Adrenal gland (tissue), 12 donors: ENCODE measurements around the gene B4GALT6. TPM values are rescaled to one million over a fixed set of nuclear protein-coding genes. Genes with fewer than 3 reads are reported as not detected.
A peak's percentile ranks its signal among the peaks of the same experiment; 100 is the strongest.

Experiments used
- DNase-seq, 7 donors: peaks; one replicate each; pipeline ENCODE4 v3.0.0-alpha.2; 2019 to 2020
- H3K27ac ChIP-seq, 5 donors: fragments of 200-600 bp; sonication (generic) in 4 of 5; 1 replicate in 3 of 5; 2 replicates in 2 of 5; pipeline versions ENCODE4 v1.5.1 to v1.8.0; 2016 to 2020; ENCODE audit warnings: mild to moderate bottlenecking in 1 of 5
- H3K27me3 ChIP-seq: fragments of 200-600 bp; 2 replicates; pipeline ENCODE4 v1.8.0; 2021
- H3K36me3 ChIP-seq, 2 donors: fragments of 200-600 bp; replicated peaks in 1 of 2; 1 replicate in 1 of 2; 2 replicates in 1 of 2; pipeline versions ENCODE4 v1.5.1 to v1.8.0; 2018 to 2022
- H3K4me1 ChIP-seq, 2 donors: fragments of 200-600 bp; replicated peaks in 1 of 2; 1 replicate in 1 of 2; 2 replicates in 1 of 2; pipeline versions ENCODE4 v1.5.1 to v1.8.0; 2018 to 2021
- H3K4me3 ChIP-seq, 4 donors: fragments of 200-600 bp; sonication (generic) in 3 of 4; one replicate each; pipeline ENCODE4 v1.5.1; 2016 to 2018
- H3K9me3 ChIP-seq, 3 donors: fragments of 200-600 bp; sonication (generic) in 1 of 3; replicated peaks in 1 of 3; 1 replicate in 2 of 3; 2 replicates in 1 of 3; pipeline versions ENCODE4 v1.5.1 to v1.8.0; 2016 to 2021
- POLR2A ChIP-seq, 2 donors: fragments of 450-650 bp; IDR thresholded peaks; one replicate each; pipeline ENCODE4 v1.6.1; 2017; ENCODE audit warnings: antibody characterized with exemption in 2 of 2, mild to moderate bottlenecking in 2 of 2, moderate library complexity in 1 of 2
- WGBS, 4 donors: extraction: QIAGEN DNeasy Blood & Tissue Kit in 2 of 4; methylation state at CpG; one replicate each; pipeline versions ENCODE4 v1.1.5 to v1.1.7; 2013 to 2017; 5-methylcytosine and 5-hydroxymethylcytosine counted together
- intact Hi-C, 2 donors: fragments of 100-400 bp; cut with DNase I; formaldehyde crosslinking; loops; one replicate each; pipeline versions ENCODE4 v1.14.1 to v1.15.0; 2022 to 2023
- polyA plus RNA-seq, 3 donors: library from polyadenylated mRNA; stranded (reverse); fragments of 200-250 nt in 2 of 3; fragments of 350-450 nt in 1 of 3; fragmentation: Illumina TruSeq in 1 of 3; extraction: RNeasy Lipid Tissue Mini Kit (QIAGEN cat#74804) in 1 of 3; gene quantifications; one replicate each; pipeline ENCODE4 v1.2.3, GENCODE V29; 2013 to 2014
- total RNA-seq, 9 donors: library from RNA; depleted of rRNA in 4 of 9; stranded (reverse); fragments of >200 nt in 4 of 9; fragments of 120-200 nt in 1 of 9; fragmentation: NEBNext Ultra II Directional in 1 of 9; extraction: Animal tissue kit (Norgen Biotek cat#: 25700) in 1 of 9; gene quantifications; one replicate each; pipeline versions ENCODE4 v1.1.0 to v1.2.4, GENCODE V29; 2013 to 2023
- TF ChIP-seq, protein P1 (sequence below), 6 experiments: fragments of 450-650 bp in 4 of 6; fragments of 200-600 bp in 2 of 6; sonication (generic) in 1 of 6; IDR thresholded peaks; 1 replicate in 5 of 6; 2 replicates in 1 of 6; pipeline versions ENCODE4 v1.5.1 to v1.8.0; 2016 to 2021; ENCODE audit warnings: antibody characterized with exemption in 6 of 6, mild to moderate bottlenecking in 2 of 6, moderate library complexity in 1 of 6
- donor health status: healthy with polysubstance abuse.
- donor health status: Bipolar disorder and iron deficiency.
- donor health status: DM: yes; HTN: yes; CAD: no.
- donor health status: DM: no; HTN: no; CAD: no.
- donor health status: DM: no; HTN: no; CAD: no.
- donor health status: DM: yes; HTN: yes; CAD: no.

The B4GALT6 gene
- total and polyA plus RNA-seq, 12 donors = 6.4 to 71.3 (median 21.6) TPM

DNA sequence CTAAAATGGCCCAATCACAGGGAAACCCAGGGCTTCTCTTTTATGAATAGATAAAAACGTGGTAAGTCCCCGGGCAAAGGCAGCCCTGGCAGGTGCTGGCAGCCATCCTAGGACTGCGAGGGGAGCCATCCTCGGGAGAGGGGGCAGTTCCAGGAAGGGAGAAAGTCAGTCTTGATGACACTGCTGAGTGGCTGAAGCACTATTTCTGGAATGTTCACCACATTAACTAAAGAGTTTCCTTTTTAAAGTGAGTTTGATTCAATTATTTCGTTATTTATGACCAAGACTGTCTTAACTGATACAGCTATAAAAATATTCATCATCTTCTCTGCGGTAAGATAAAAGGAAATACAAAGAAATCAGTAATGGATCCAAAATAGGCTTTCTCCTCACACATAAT lies 72.3 kb downstream of the B4GALT6 start:
- intact Hi-C loops = no loop called here
- Histone ChIP-seq H3K4me1 (no peaks in the 10 kb centered on the region), H3K27me3 (no peaks in the 10 kb centered on the region), H3K9me3 (no peaks in the 10 kb centered on the region), H3K4me3 (no peak overlapping the region), H3K36me3 (no peaks in the 10 kb centered on the region), H3K27ac (no peak overlapping the region)
- no peak for TF ChIP-seq POLR2A (IDR thresholded peaks at IDR 0.05)
- TF ChIP-seq, protein P1, sequence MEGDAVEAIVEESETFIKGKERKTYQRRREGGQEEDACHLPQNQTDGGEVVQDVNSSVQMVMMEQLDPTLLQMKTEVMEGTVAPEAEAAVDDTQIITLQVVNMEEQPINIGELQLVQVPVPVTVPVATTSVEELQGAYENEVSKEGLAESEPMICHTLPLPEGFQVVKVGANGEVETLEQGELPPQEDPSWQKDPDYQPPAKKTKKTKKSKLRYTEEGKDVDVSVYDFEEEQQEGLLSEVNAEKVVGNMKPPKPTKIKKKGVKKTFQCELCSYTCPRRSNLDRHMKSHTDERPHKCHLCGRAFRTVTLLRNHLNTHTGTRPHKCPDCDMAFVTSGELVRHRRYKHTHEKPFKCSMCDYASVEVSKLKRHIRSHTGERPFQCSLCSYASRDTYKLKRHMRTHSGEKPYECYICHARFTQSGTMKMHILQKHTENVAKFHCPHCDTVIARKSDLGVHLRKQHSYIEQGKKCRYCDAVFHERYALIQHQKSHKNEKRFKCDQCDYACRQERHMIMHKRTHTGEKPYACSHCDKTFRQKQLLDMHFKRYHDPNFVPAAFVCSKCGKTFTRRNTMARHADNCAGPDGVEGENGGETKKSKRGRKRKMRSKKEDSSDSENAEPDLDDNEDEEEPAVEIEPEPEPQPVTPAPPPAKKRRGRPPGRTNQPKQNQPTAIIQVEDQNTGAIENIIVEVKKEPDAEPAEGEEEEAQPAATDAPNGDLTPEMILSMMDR (IDR thresholded peaks at IDR 0.05) = no peak
- 39 to 53% (median 50%) methylated on average over 6 of the region's 6 CpGs for WGBS, 4 donors
- peak in 4 of 7 donors; percentile 13 to 38 (median 32) for DNase-seq

DNA sequence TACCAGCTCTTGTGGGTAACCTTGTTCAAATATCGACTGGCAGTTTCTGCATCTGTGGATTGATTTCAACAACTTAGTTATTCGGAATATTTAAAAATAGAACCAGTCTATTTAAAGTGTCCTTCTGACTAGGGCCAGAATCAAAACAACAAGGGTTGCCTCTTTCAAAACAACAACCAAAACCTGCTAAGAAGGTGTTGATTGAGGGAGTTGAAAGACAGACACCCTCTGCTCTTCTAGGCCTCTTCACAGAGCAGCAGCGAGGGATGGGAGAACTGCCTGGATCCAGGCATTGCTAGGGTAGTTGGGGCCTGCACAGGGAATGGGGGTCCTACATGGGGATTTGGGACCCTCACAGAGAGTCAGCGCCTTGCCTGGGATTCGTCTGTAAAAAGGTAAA lies 72.9 kb downstream of the B4GALT6 start:
- no peak for TF ChIP-seq POLR2A (IDR thresholded peaks at IDR 0.05)
- TF ChIP-seq, protein P1 (IDR thresholded peaks at IDR 0.05) = no peak

DNA sequence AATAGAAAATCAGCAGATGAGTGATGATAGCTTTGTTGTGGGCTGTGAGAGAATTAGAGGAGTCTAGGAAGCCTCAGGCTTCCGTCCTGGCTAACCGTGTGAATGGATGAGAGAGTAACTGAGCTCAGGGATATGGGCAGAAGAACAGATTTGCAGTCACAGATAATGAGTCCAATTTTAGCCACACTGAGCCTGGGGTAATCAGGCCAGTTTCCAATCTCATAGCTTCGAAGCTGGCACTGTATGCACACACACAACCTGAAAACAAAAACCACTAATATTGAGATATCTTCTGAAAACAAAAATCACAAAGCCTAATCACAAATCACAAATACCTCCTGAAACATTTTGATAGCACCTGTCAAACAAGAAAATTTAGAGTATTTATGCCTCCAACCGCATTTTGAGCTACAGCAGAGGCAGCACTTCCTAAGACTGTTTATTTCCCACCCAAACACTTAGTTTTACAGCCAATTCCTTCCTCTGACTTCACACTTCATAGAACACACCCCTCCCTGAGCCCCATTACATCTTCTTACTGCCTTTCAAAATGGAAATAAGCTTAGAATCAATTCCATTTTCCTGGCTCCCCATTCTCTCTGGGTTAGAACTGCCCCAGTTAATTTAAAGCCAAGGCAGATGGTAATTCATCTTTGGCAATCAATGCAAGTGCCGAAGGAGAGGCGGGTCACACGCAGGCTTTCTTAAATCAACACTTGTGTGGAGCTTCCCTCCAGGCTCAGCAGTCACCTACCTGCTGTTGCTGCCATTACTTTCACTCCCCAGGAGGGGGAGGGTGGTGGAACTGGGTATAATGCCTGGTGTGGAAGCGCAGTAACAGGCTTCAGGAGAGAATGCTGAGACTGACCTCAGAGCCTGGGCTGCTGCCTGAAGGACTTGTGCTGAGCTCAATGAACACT lies 73.8 kb downstream of the B4GALT6 start:
- peak in 2 of 7 donors; percentile 24 to 54 for DNase-seq
- TF ChIP-seq, protein P1 (IDR thresholded peaks at IDR 0.05) = peak in 4 of 6 experiments; percentile 8 to 22 (median 16)
- no peak for TF ChIP-seq POLR2A (IDR thresholded peaks at IDR 0.05)
- H3K27me3 ChIP-seq = no peaks in the 10 kb centered on the region
- intact Hi-C loops = no loop called here
- no peaks in the 10 kb centered on the region for H3K9me3 ChIP-seq
- H3K4me1 ChIP-seq = no peaks in the 10 kb centered on the region
- H3K27ac ChIP-seq = no peak overlapping the region
- H3K4me3 ChIP-seq = no peak overlapping the region
- 65 to 71% (median 66%) methylated on average over 8 of the region's 8 CpGs for WGBS, 4 donors
- H3K36me3 ChIP-seq = no peaks in the 10 kb centered on the region

More for the DNA sequence above, 72.9 kb downstream of the B4GALT6 start:
- H3K36me3 ChIP-seq = no peaks in the 10 kb centered on the region
- WGBS, 4 donors = 73 to 86% (median 83%) methylated on average over 5 of the region's 5 CpGs
- DNase-seq = no peak
- H3K4me3 ChIP-seq = no peak overlapping the region
- intact Hi-C loops = no loop called here
- H3K4me1 ChIP-seq = no peaks in the 10 kb centered on the region
- no peaks in the 10 kb centered on the region for H3K27me3 ChIP-seq
- no peak overlapping the region for H3K27ac ChIP-seq
- no peaks in the 10 kb centered on the region for H3K9me3 ChIP-seq

DNA sequence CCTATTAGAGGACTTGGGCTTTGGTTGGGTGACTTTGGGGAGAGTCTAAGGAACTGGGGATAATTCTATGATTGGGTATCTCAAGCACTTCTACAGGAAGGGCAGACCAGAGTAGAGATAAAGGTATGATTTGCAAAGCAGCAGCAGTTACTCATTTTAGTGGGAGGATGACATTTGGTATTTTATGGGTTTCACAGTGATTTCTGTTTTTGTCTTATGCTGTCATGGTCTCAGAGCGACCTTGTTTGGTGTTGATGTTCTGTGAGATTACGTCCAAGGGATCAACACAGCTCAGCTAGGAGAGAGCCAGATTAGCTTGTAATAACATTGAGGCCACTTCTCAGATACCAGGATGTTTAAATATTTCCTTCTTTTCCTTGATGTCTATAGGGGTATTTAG lies 74.5 kb downstream of the B4GALT6 start:
- intact Hi-C loops = no loop called here
- H3K27me3 ChIP-seq = no peaks in the 10 kb centered on the region
- TF ChIP-seq, protein P1 (IDR thresholded peaks at IDR 0.05) = no peak
- TF ChIP-seq POLR2A (IDR thresholded peaks at IDR 0.05) = no peak
- WGBS, 4 donors = 31 to 63% (median 46%) methylated on average over 2 of the region's 2 CpGs
- H3K4me3 ChIP-seq = no peak overlapping the region
- no peaks in the 10 kb centered on the region for H3K4me1 ChIP-seq
- no peak overlapping the region for H3K27ac ChIP-seq
- no peaks in the 10 kb centered on the region for H3K36me3 ChIP-seq
- no peaks in the 10 kb centered on the region for H3K9me3 ChIP-seq
- no peak for DNase-seq
